CD14-positive monocyte (primary cell): ENCODE results near the gene PSMD1. TPM values are rescaled to one million over a fixed set of nuclear protein-coding genes. Genes with fewer than 3 reads are reported as not detected.

Source experiments
- DNase-seq, 3 donors: peaks; one replicate each; pipeline ENCODE4 v3.0.0-alpha.2; 2011 to 2022
- H2AFZ ChIP-seq: 2 replicates; pipeline ENCODE4 v1.6.0; 2012; ENCODE audit warnings: mild to moderate bottlenecking, low read depth, low read length, inconsistent platforms; ENCODE audit not compliant: insufficient read depth, poor library complexity, severe bottlenecking
- H3K27ac ChIP-seq, 2 donors: 1 replicate in 1 of 2; 2 replicates in 1 of 2; pipeline ENCODE4 v1.5.1; 2012 to 2013; ENCODE audit warnings: low read length in 2 of 2, control low read depth in 1 of 2, inconsistent platforms in 1 of 2, low read depth in 1 of 2, mild to moderate bottlenecking in 1 of 2
- H3K27me3 ChIP-seq, 2 donors: one replicate each; pipeline versions ENCODE4 v1.6.0 to v1.6.1; 2011 to 2013; ENCODE audit warnings: low read length in 2 of 2; ENCODE audit not compliant: control insufficient read depth in 2 of 2, insufficient read depth in 2 of 2
- H3K36me3 ChIP-seq, 2 donors: replicated peaks in 1 of 2; 1 replicate in 1 of 2; 2 replicates in 1 of 2; pipeline versions ENCODE4 v1.5.1 to v1.6.1; 2012 to 2013; ENCODE audit warnings: low read length in 2 of 2, control low read depth in 1 of 2, inconsistent platforms in 1 of 2, mild to moderate bottlenecking in 1 of 2; ENCODE audit not compliant: insufficient read depth in 2 of 2, control insufficient read depth in 1 of 2
- H3K4me1 ChIP-seq, 2 donors: 1 replicate in 1 of 2; 2 replicates in 1 of 2; pipeline versions ENCODE4 v1.5.1 to v1.6.1; 2012 to 2013; ENCODE audit warnings: low read length in 2 of 2, control low read depth in 1 of 2, inconsistent platforms in 1 of 2, mild to moderate bottlenecking in 1 of 2, moderate library complexity in 1 of 2; ENCODE audit not compliant: insufficient read depth in 2 of 2, control insufficient read depth in 1 of 2
- H3K4me2 ChIP-seq: replicated peaks from 2 replicates; pipeline ENCODE3; 2012; ENCODE audit warnings: low read length, moderate library complexity, mild to moderate bottlenecking; ENCODE audit not compliant: poor library complexity, severe bottlenecking; ENCODE audit errors: extremely low read depth
- H3K4me3 ChIP-seq, 3 experiments: fragments of 200-600 bp in 1 of 3; sonication (generic) in 1 of 3; replicated peaks in 1 of 3; 1 replicate in 2 of 3; 2 replicates in 1 of 3; pipeline ENCODE4 v1.5.1; 2011 to 2013; ENCODE audit warnings: low read length in 3 of 3, mild to moderate bottlenecking in 3 of 3, control low read depth in 2 of 3, low read depth in 2 of 3, inconsistent platforms in 1 of 3, moderate library complexity in 1 of 3
- H3K79me2 ChIP-seq: 2 replicates; pipeline ENCODE4 v1.6.0; 2012; ENCODE audit warnings: mild to moderate bottlenecking, control low read depth, inconsistent platforms, low read length, moderate library complexity; ENCODE audit not compliant: insufficient read depth
- H3K9ac ChIP-seq: 2 replicates; pipeline ENCODE4 v1.6.0; 2017; ENCODE audit warnings: low read length, mild to moderate bottlenecking; ENCODE audit not compliant: insufficient read depth, poor library complexity, severe bottlenecking
- H3K9me3 ChIP-seq, 2 donors: replicated peaks in 1 of 2; 1 replicate in 1 of 2; 2 replicates in 1 of 2; pipeline versions ENCODE4 v1.5.1 to v1.6.1; 2012 to 2013; ENCODE audit warnings: low read length in 2 of 2, control low read depth in 1 of 2; ENCODE audit not compliant: control insufficient read depth in 1 of 2, insufficient read depth in 1 of 2
- H4K20me1 ChIP-seq: 2 replicates; pipeline ENCODE4 v1.6.0; 2012; ENCODE audit warnings: mild to moderate bottlenecking, low read length, control low read depth, moderate library complexity; ENCODE audit not compliant: insufficient read depth
- H3K27ac Mint-ChIP-seq, 7 donors: one replicate each; pipeline ENCODE4 v1.8.0; 2020; ENCODE audit warnings: mild to moderate bottlenecking in 7 of 7, mixed read lengths in 7 of 7, moderate library complexity in 6 of 7, inconsistent platforms in 2 of 7
- H3K27me3 Mint-ChIP-seq, 3 donors: one replicate each; pipeline ENCODE4 v1.8.0; 2021 to 2022; ENCODE audit warnings: low read depth in 3 of 3, mild to moderate bottlenecking in 3 of 3, mixed read lengths in 3 of 3, moderate library complexity in 3 of 3, inconsistent platforms in 1 of 3
- H3K36me3 Mint-ChIP-seq, 2 donors: one replicate each; pipeline ENCODE4 v1.8.0; 2020; ENCODE audit warnings: mixed read lengths in 2 of 2, inconsistent platforms in 1 of 2, mild to moderate bottlenecking in 1 of 2
- H3K4me1 Mint-ChIP-seq: one replicate; pipeline ENCODE4 v1.8.0; 2020; ENCODE audit warnings: mild to moderate bottlenecking, mixed read lengths
- H3K4me3 Mint-ChIP-seq, 2 donors: one replicate each; pipeline ENCODE4 v1.8.0; 2020; ENCODE audit warnings: mild to moderate bottlenecking in 2 of 2, mixed read lengths in 2 of 2, moderate library complexity in 1 of 2
- H3K9me3 Mint-ChIP-seq, 7 donors: one replicate each; pipeline ENCODE4 v1.8.0; 2020 to 2022; ENCODE audit warnings: mixed read lengths in 7 of 7, mild to moderate bottlenecking in 6 of 7, moderate library complexity in 6 of 7, inconsistent platforms in 2 of 7
- CTCF ChIP-seq: fragments of 200-600 bp; IDR thresholded peaks from one replicate; pipeline ENCODE4 v1.8.0; 2022; ENCODE audit warnings: antibody characterized with exemption, mild to moderate bottlenecking
- WGBS: methylation state at CpG from one replicate; pipeline ENCODE4 v1.1.5; 2013; ENCODE audit warnings: missing lambda C conversion rate; ENCODE audit not compliant: insufficient coverage; 5-methylcytosine and 5-hydroxymethylcytosine counted together
- intact Hi-C, 2 donors: fragments of 100-400 bp; cut with micrococcal nuclease; formaldehyde crosslinking; loops; one replicate each; pipeline versions ENCODE4 v1.15.0 to v1.15.1; 2023
- polyA plus RNA-seq, 3 donors: library from polyadenylated mRNA; depleted of rRNA in 1 of 3; unstranded in 2 of 3; stranded (reverse) in 1 of 3; fragments of 300-500 nt in 2 of 3; fragments of >200 nt in 1 of 3; fragmentation: Illumina TruSeq in 2 of 3; gene quantifications; 1 replicate in 2 of 3; 2 replicates in 1 of 3; pipeline ENCODE4 v1.2.3, GENCODE V29; 2012 to 2021

PSMD1 gene
- polyA plus RNA-seq, 3 donors, result 23.5 to 53.9 (median 37.7) TPM

- Mint-ChIP-seq H3K9me3 (no peaks in the 10 kb centered on the region), H3K36me3 (peaks cover 66 to 73% of the 10 kb centered on the region in 2 donors), H3K4me3 (no peak overlapping the region), H3K4me1 (no peaks in the 10 kb centered on the region), H3K27ac (no peak overlapping the region), H3K27me3 (no peaks in the 10 kb centered on the region)
- Histone ChIP-seq H3K36me3 (peaks cover 43 to 93% of the 10 kb centered on the region in 2 donors), H4K20me1 (no peaks in the 10 kb centered on the region), H3K9me3 (no peaks in the 10 kb centered on the region), H3K27me3 (no peaks in the 10 kb centered on the region), H3K27ac (no peak overlapping the region), H3K4me2 (no peak overlapping the region), H3K4me3 (no peak overlapping the region), H3K4me1 (no peaks in the 10 kb centered on the region), H3K9ac (no peak overlapping the region), H3K79me2 (no peaks in the 10 kb centered on the region), H2AFZ (no peak overlapping the region)
- 100% methylated on average over 1 of the region's 1 CpG for WGBS
- no peak for DNase-seq
- TF ChIP-seq CTCF, result no peak
- intact Hi-C loops, result no loop called here
Observed at GRCh38 chr2:231111987-231112386, 55.3 kb downstream of the PSMD1 start.

- Histone ChIP-seq H4K20me1 (no peaks in the 10 kb centered on the region), H3K27ac (no peak overlapping the region), H3K9me3 (no peaks in the 10 kb centered on the region), H3K4me3 (no peak overlapping the region), H3K27me3 (no peaks in the 10 kb centered on the region), H3K79me2 (no peaks in the 10 kb centered on the region), H3K36me3 (peaks cover 31 to 78% of the 10 kb centered on the region in 2 donors), H3K4me2 (no peak overlapping the region), H2AFZ (no peak overlapping the region), H3K9ac (no peak overlapping the region), H3K4me1 (no peaks in the 10 kb centered on the region)
- H3K27ac Mint-ChIP-seq, result no peak overlapping the region
- H3K27me3 Mint-ChIP-seq, result no peaks in the 10 kb centered on the region
- no peaks in the 10 kb centered on the region for H3K4me1 Mint-ChIP-seq
- DNase-seq, result no peak
- WGBS, result no CpG with 5 or more reads among the region's 5 CpGs
- no peaks in the 10 kb centered on the region for H3K9me3 Mint-ChIP-seq
- no peak for TF ChIP-seq CTCF
- peaks cover 64 to 67% of the 10 kb centered on the region in 2 donors for H3K36me3 Mint-ChIP-seq
- intact Hi-C loops, result no loop called here
- H3K4me3 Mint-ChIP-seq, result no peak overlapping the region
Observed at GRCh38 chr2:231113489-231113888, 56.8 kb downstream of the PSMD1 start.
